HG02884 (cell line): Measurements from ENCODE around the gene CRYBB3.

ENCODE experiments used
- ATAC-seq: cut with Tn5 transposase; IDR thresholded peaks from one replicate; pipeline ENCODE4 v1.9.1; 2021; ENCODE audit warnings: mild to moderate bottlenecking, moderate library complexity; ENCODE audit not compliant: unreplicated experiment

CRYBB3 gene

GRCh38 chr22:25199731-25200520 is at the start of gene CRYBB3:
TSS of gene CRYBB3 (plus strand) at chr22:25199858. CDS start at chr22:25201397, 1,539 bp downstream.
- no peak for ATAC-seq

GRCh38 chr22:25153961-25154666 is 45.5 kb upstream of the CRYBB3 start:
- ATAC-seq = no peak

DNA sequence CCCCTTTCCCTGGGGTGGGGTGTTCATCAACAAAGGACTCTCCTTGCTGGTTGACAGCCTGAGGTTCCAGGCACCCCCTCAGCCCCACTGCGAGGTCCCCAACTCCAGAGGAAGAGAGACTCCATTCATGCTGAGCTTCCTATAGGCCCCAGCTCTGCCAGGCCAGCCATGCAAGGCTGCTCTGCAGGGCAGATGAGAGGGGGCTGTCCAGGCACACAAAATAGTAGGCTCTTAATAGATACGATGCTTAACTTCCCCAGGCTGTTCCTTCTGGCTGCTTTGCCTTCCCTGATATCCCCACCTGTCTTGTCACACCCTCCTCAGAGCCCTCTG is 45.0 kb upstream of the CRYBB3 start:
- ATAC-seq = no peak

DNA sequence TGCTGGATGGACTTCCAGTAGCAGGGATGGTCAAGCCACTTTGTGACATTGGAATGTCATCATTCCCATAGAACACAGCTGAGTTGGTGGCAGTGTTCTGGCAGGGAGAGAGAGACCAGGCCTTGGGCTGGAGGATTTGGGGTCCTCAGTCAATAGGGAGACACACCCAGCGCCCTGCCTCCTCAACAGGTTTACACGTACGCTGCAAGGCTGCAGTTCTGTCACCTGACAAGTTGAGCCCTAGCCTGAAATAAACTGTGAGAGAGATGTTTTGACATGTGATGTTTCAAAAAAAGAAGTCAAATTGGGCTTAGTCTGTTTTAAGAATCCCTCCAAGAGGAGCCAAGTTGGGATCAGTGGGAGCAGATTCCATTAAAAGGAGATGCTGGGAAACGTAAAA is 42.9 kb upstream of the CRYBB3 start:
- ATAC-seq = no peak

GRCh38 chr22:25159028-25159427 is 40.6 kb upstream of the CRYBB3 start:
- ATAC-seq = no peak

DNA sequence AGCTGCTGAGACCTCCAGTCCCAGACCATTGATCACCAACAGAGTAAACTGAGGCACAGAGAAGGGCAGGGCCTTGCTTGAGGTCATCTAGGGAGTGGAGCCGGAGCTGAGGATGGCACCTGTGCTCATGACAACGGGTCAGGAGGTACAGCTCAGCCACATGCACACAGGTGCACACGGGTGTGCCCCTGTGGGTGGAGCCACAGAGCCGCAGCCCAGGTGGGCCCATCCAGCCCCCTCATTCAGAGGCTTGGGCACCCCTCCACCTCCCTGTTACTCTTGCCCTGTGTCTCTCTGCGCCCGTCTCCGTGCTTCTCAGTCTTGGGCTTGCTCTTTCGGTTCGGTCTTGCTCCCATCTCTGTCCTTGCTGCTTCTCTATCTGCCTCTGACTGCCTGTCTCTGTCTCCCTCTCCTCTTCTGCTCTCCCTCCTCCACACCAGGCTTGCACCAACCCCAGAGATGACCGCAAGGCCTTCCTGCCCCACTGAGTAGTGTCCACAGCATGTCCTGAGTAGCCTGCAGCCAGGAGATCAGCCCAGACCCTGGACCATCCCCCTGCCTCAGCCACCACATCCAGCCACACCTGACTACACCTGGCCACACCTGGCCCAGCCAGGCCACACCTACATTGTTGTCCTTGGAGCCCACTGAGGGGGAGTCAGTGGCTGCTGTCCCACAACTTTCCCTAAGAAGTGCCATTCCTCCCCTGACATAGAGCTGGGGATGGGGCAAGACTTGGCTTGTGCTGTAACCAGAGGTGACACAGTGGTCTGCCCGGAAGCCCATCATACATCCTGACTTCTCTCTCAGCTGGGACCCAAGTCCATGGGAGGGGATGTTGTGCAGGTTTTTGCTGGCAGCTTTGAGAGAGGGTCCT is 39.3 kb upstream of the CRYBB3 start:
- no peak for ATAC-seq

DNA sequence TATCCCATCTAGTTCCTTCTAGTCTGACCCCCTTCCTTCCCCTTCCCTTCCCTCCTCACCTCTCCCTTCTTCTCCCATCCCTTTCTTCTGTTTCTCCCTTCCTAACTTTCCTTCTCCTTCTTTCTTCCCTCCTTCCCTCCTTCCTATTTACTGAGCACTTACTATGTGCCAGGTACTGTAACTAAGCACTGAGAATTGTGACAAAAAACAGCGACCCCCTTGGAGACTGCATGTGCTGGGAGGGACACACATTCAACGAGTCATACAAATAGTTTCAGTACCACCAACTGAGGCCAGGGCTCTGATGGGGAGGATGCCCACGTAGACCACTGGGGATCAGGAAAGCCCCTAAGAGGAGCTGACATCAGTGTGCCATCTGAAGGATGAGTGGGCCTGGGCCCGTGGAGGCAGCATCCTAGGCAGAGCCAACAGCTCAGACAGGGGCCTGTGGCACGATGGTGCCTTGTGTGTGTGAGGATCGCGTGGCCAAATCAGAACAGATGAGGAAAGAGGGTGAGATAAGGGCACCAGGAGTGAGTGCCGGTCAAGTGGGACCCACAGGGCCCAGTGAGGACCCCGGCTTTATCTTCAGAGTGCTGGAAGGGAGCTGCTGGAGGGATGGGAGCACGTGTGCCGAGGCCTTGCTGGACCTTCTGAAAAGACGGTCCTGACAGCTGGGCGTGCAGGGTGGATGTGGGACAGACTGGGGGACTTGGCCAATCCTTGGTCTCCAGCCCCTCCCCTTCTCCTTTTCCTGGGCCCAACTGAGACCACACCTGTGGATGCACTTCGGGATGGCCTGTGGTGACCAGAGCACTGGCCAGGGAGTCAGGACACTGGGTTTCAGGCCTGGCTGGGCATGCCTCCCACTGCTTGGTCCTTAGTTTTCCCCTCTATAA is 38.4 kb upstream of the CRYBB3 start:
- no peak for ATAC-seq

- no peak for ATAC-seq
Observed at GRCh38 chr22:25161916-25162530, 37.6 kb upstream of the CRYBB3 start.

- ATAC-seq = no peak
Observed at GRCh38 chr22:25162561-25162960, 37.1 kb upstream of the CRYBB3 start.

- ATAC-seq = no peak
Observed at GRCh38 chr22:25165785-25166184, 33.9 kb upstream of the CRYBB3 start.

DNA sequence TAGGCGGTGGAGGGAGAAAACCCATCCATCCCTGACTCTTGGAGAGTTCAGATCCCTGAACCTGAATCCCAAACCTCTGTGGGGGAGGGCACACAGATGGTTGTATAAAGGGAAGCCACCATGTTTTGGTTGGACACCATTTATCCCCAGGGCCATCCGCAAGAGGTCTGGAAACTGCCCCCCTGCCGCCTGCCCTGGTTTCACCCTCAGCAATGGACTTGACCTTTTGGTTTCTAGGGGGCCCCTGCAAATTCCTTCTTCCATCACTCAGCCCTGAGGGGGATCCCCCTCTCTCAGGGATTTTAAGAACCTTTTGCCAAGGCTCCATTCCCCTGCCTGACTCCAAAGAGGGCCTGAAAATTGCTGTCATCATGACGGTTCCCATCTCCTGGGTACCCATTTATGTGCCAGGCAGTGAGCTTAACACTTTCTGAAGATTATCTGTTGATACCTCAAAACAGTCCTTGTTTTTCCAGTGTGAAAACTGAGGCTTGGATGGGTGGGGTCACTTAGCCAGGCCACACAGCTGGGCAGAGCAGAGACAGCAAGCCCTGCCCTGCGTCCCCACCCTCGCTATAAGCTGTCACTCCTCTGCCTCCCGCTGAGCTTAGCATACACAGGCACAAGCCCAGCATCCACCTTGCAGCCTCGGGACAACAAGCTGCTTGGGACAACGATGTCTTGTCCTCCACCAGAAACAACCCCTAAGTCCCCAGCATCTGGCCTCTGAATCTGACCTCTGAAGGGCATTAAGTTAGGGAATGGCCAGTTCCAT is 33.2 kb upstream of the CRYBB3 start:
- no peak for ATAC-seq

DNA sequence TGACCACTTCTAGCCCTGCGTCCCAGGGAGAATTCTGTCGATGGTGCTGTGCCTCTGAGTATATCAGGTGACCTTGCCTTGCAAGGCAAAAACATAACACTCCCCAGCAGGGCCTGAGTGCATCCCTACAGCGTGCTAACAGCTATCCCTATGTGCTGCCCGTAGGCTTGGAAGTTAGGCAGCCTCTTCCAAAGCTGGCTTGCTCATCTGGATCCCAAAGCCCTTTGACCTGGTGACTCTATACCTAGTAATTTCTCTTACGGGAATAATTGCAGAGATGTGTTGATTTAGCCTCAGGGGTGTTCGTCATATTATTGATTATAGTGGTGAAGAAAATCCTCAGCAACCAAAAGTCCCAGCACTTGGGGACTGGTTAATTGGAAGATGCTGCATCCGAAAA is 32.6 kb upstream of the CRYBB3 start:
- no peak for ATAC-seq

- no peak for ATAC-seq
Observed at GRCh38 chr22:25167834-25168601, 31.6 kb upstream of the CRYBB3 start.

DNA sequence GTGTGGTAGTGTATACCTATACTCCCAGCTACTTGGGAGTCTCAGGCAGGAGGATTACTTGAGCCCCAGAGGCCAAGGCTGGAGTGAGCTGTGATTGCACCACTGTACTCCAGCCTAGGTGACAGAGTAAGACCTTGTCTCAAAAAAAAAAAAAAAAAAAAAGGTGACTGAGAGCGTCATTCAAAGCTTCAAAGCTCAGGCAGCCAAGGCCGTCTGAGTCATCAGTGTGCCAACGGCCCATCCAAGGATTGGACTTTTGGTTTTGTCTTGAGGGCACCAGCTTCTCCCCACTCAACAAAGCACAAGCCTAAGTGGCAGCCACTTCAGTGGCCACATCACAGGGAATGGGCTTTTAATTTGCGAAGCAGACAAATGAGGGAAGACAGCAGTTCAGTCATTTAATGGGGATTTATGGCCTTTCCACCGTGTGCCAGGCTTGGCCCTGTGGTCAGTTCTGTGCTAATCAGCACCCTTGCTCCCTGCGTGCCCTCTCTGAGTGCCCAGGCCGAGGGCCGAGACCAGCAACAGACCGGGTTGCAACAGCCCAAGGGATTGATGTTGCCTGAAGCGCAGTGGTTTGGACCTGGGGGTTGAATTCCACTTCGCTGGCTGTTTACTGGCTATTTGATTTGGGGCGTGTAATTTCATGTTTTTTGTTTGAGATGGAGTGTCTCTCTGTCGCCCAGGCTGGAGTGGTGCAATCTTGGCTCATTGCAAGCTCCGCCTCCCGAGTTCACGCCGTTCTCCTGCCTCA is 30.2 kb upstream of the CRYBB3 start:
- ATAC-seq = no peak

- no peak for ATAC-seq
Observed at GRCh38 chr22:25170426-25170980, 29.2 kb upstream of the CRYBB3 start.

DNA sequence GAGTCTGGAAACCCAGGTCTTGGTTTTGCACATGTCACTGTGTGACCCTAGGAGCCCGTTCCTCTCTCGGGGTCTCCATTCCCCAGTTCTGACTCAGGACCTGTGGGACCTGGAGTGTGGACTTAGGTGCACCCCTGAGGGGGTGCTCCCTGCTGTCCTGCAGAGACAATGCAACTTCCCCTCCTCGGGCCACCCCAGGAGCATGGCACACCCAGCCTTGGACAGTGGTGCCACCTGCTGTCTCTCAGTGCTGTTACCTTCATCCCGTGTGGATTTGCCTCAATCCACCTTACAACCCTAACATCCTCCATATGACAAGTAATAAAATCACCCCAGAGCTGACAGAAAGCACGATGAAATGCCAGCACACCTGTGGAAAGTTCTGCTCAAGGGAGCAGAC is 27.5 kb upstream of the CRYBB3 start:
- no peak for ATAC-seq

DNA sequence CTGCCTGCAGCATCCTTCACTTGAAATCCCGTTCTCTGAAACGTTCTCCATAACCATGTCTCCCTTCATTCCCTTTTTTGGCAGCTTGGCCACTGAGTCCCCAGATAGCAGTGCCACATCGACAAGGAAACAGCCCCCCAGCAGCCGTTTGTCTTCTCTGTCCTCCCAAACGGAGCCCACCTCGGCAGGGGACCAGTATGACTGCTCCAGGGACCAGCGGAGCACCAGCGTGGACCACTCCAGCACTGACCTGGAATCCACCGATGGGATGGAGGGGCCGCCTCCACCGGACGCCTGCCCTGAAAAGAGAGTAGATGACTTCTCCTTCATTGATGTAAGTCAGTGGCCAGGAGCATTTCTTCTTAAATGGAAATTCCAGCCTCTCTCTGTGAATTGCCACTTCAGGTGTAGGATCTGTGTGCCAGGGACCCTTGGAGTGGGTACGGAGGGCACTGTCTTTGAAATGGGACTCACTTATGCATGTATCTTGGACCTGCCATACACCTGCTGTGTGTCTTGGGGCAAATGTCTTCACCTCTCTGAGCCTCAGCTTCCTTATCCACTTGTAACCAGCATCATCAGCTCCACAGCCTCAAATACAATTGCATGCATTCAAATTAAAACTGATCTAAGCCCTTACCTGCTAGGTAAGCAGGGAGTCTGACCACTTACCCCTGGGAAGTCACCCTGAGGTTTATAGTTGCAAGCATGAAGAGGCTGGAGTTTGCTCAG is 25.3 kb upstream of the CRYBB3 start:
- no peak for ATAC-seq
